HG02885 (cell line): ENCODE measurements around the gene TBCCD1.
"Not testable (repeated sequence)": the region's sequence is repeated elsewhere in the genome, so short reads cannot be mapped to it uniquely, and the experiment has no call there.

Source experiments
- ATAC-seq: cut with Tn5 transposase; IDR thresholded peaks from one replicate; pipeline ENCODE4 v1.9.1; 2021; ENCODE audit warnings: mild to moderate bottlenecking; ENCODE audit not compliant: unreplicated experiment, poor library complexity

The TBCCD1 gene

GRCh38 chr3:186502138-186502948, 64.8 kb downstream of the TBCCD1 start:
- ATAC-seq, result no peak

- not testable (repeated sequence) for ATAC-seq
These were observed 67.2 kb downstream of the TBCCD1 start for GRCh38 chr3:186499949-186500348.

GRCh38 chr3:186498022-186498421, 69.1 kb downstream of the TBCCD1 start:
- ATAC-seq, result not testable (repeated sequence)

DNA sequence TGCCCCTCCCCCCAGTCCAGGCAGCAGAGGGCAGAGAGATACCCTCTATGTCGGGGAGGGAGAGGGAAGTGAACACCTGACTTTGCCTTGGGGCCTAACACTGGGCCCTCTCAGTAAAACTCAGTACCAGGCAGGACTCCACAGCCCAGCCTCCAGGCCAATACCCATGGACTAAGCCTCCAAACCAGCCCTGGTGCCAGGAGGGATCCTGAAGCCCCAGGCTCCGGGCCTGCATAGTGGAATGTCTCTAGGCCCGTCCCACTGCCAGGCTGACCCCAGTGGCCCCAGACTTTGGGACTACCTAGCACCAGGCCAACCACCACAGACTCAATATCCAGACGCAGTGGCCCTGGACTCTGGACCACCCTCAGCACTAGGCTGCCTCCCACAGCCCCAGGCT, 69.5 kb downstream of the TBCCD1 start:
- no peak for ATAC-seq

GRCh38 chr3:186496635-186497034, 70.5 kb downstream of the TBCCD1 start:
- ATAC-seq, result no peak
